ENCODE data around the gene PPP1R18. TPM values are rescaled to one million over a fixed set of nuclear protein-coding genes. Genes with fewer than 3 reads are reported as not detected.

PPP1R18 gene
- total RNA-seq, 1 experiment from 2014 or later = 49.9 TPM

DNA sequence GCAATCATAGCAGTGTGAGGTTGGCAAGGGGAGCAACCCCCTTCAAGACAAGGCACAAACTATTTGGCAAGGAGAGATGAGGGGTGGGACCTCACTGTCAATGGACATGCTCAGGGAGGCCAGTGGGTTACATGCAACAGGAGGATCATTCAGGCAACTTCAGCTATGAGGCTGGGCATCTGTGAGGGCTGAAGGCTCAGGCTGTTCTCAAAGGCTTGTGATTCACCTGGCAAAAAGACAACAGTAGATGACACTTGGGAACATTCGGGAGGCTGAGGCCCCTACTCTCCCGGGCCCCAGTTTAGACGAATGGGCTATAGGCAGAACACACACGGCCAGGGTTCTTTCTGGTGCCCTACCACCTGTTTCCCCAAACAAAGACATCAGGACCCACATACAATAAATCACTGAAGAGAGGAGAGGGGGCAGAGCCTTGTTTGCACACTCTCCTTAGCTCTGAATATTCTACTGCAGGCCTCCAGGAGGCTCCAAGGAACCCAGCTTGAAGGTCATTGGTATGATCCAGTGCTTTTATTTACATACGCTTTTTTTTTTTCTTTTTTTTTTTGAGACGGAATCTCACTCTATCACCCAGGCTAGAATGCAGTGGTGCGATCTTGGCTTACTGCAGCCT, 41.6 kb upstream of the PPP1R18 start:
- Histone ChIP-seq H3K9me2 (replicated peaks; ENCODE audit: low read length) (no peaks in the 10 kb centered on the region), H3K4me1 (ENCODE audit: insufficient read depth, low read length) (peaks cover 18% of the 10 kb centered on the region), H4K20me1 (ENCODE audit: low read length) (peaks cover 23% of the 10 kb centered on the region), H3F3A (ENCODE audit: low read length, unreplicated experiment) (peaks cover 21% of the 10 kb centered on the region), H3K9ac (ENCODE audit: low read length) (no peak overlapping the region), H3K9me3 (ENCODE audit: low read length) (no peaks in the 10 kb centered on the region), H3K4me2 (ENCODE audit: low read length) (no peak overlapping the region), H3K4me3 (ENCODE audit: low read length) (no peak overlapping the region), H3K79me2 (ENCODE audit: low read length) (peaks cover 23% of the 10 kb centered on the region), H3K27ac (ENCODE audit: low read length) (peak overlapping the region; percentile 34), H3K36me3 (ENCODE audit: low read depth, low read length) (peaks cover 43% of the 10 kb centered on the region), H3K27me3 (ENCODE audit: low read length) (no peaks in the 10 kb centered on the region), H2AFZ (ENCODE audit: low read length) (no peak overlapping the region)
- ChIA-PET CTCF (interaction anchor here (0.6 to 1.3 kb wide), 4 partner anchors 14 to 183 kb away, joined by 3 to 6 read pairs (median 5); partner anchors contain the start of gene FLOT1), POLR2A (ENCODE audit: unreplicated experiment) (interaction anchor here (0.6 to 1.3 kb wide), 5 partner anchors 14 to 92 kb away, joined by 3 to 9 read pairs (median 6); partner anchors contain the start of genes FLOT1 and IER3)
- no TSS peak for BruUV-seq (replicated peaks)
- peak; percentile 23; the same call in 1 of the 2 replicates for ATAC-seq
- peak; percentile 36 for DNase-seq
- no peak for TF ChIP-seq EZH2 (IDR thresholded peaks at IDR 0.05; ENCODE audit: low read length, unreplicated experiment)
- TF ChIP-seq EZH2phosphoT487 (IDR thresholded peaks at IDR 0.05; ENCODE audit: borderline replicate concordance, low read length) = no peak
- TF ChIP-seq, protein P1, sequence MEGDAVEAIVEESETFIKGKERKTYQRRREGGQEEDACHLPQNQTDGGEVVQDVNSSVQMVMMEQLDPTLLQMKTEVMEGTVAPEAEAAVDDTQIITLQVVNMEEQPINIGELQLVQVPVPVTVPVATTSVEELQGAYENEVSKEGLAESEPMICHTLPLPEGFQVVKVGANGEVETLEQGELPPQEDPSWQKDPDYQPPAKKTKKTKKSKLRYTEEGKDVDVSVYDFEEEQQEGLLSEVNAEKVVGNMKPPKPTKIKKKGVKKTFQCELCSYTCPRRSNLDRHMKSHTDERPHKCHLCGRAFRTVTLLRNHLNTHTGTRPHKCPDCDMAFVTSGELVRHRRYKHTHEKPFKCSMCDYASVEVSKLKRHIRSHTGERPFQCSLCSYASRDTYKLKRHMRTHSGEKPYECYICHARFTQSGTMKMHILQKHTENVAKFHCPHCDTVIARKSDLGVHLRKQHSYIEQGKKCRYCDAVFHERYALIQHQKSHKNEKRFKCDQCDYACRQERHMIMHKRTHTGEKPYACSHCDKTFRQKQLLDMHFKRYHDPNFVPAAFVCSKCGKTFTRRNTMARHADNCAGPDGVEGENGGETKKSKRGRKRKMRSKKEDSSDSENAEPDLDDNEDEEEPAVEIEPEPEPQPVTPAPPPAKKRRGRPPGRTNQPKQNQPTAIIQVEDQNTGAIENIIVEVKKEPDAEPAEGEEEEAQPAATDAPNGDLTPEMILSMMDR (conservative IDR thresholded peaks at IDR 0.05; ENCODE audit: low read depth, low read length) = peak; percentile 43; the same call in 1 of the 2 replicates
- intact Hi-C loops (cut with micrococcal nuclease) = loop anchor here (5.0 to 10.0 kb wide), 2 partner anchors 243 to 359 kb away; partner anchors contain the start of gene HLA-E

DNA sequence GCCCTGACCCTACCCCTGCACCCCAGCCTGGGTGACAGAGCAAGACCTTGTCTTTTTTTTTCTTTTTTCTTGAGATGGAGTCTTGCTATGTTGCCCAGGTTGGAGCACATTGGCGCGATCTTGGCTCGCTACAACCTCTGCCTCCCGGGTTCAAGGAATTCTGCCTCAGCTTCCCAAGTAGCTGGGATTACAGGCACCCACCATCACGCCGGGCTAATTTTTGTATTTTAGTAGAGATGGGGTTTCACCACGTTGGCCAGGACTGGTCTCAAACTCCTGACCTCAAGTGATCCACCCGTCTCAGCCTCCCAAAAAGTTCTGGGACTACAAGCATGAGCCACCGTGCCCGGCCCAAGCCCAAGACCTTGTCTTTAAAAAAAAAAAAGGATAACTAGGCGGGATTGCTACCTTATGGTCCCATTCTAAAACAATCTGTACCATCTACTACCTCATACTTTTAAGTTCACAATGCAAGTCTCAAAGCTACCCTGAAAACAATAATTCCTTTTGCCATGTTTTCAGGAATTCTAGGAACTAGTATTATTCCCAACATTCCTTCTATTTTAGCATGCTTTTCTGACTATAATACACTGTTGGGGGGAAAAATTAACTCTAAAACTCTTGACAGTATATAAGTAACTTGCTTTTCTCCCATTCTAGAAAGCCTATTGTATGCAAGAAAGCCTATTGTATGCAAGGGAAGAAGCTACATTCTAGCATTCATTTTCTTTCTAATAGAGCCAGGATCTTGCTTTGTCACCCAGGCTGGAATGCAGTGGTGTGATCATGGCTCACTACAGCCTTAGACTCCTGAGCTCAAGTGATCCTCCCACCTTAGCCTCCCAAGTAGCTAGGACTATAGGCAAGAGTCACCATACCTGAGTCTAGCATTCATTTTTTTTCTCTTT, 40.3 kb upstream of the PPP1R18 start:
- ChIA-PET POLR2A (ENCODE audit: unreplicated experiment) (interaction anchor here (0.7 to 0.9 kb wide), 2 partner anchors 22 to 152 kb away, joined by 3 to 4 read pairs; no protein-coding TSS in a partner anchor), CTCF (interaction anchor here (0.6 to 1.3 kb wide), 2 partner anchors 16 to 95 kb away, joined by 3 to 6 read pairs; partner anchors contain the start of gene FLOT1)
- intact Hi-C loops (cut with micrococcal nuclease) = loop anchor here (5.0 to 10.0 kb wide), 2 partner anchors 242 to 361 kb away; partner anchors contain the start of gene HLA-E
- peak overlapping the region; percentile 19; the same call in 1 of the 2 replicates for H3K27ac ChIP-seq (ENCODE audit: low read length)
- H3K27me3 ChIP-seq (ENCODE audit: low read length) = no peaks in the 10 kb centered on the region
- TF ChIP-seq, protein P1 (conservative IDR thresholded peaks at IDR 0.05; ENCODE audit: low read depth, low read length) = no peak
- TF ChIP-seq EZH2phosphoT487 (IDR thresholded peaks at IDR 0.05; ENCODE audit: borderline replicate concordance, low read length) = no peak
- no peak for TF ChIP-seq EZH2 (IDR thresholded peaks at IDR 0.05; ENCODE audit: low read length, unreplicated experiment)
- no peaks in the 10 kb centered on the region for H3K9me3 ChIP-seq (ENCODE audit: low read length)
- ATAC-seq (no peak), DNase-seq (peak; percentile 33)
- H2AFZ ChIP-seq (ENCODE audit: low read length) = no peak overlapping the region
- H3K4me2 ChIP-seq (ENCODE audit: low read length) = no peak overlapping the region
- BruUV-seq (replicated peaks) = no TSS peak
- no peak overlapping the region for H3K4me3 ChIP-seq (ENCODE audit: low read length)
- H3K9ac ChIP-seq (ENCODE audit: low read length) = no peak overlapping the region
- H3K36me3 ChIP-seq (ENCODE audit: low read depth, low read length) = peaks cover 45% of the 10 kb centered on the region
- peaks cover 36% of the 10 kb centered on the region for H3K79me2 ChIP-seq (ENCODE audit: low read length)
- no peaks in the 10 kb centered on the region for H3K9me2 ChIP-seq (replicated peaks; ENCODE audit: low read length)
- peaks cover 22% of the 10 kb centered on the region for H3K4me1 ChIP-seq (ENCODE audit: insufficient read depth, low read length)
- peaks cover 24% of the 10 kb centered on the region for H3F3A ChIP-seq (ENCODE audit: low read length, unreplicated experiment)
- H4K20me1 ChIP-seq (ENCODE audit: low read length) = peaks cover 29% of the 10 kb centered on the region

Measured in PC-3 (cell line).